OCI-LY1 (cell line): Measurements from ENCODE around the gene MYMX.

Source experiments
- H2AFZ ChIP-seq: fragments of 200-600 bp; sonication (generic), shearing (Covaris generic); 2 replicates; pipeline ENCODE4 v1.6.0; 2014; ENCODE audit warnings: antibody characterized with exemption, mild to moderate bottlenecking, low read length
- H3F3A ChIP-seq: fragments of 200-600 bp; sonication (generic), shearing (Covaris generic); 2 replicates; pipeline ENCODE4 v1.6.0; 2014; ENCODE audit warnings: mild to moderate bottlenecking, antibody characterized with exemption, low read length, moderate library complexity; ENCODE audit not compliant: insufficient read depth
- H3K27ac ChIP-seq: fragments of 200-600 bp; sonication (generic); 2 replicates; pipeline ENCODE4 v1.5.1; 2014; ENCODE audit warnings: low read length, mixed run types, mild to moderate bottlenecking, low read depth; ENCODE audit not compliant: poor library complexity, severe bottlenecking
- H3K27me3 ChIP-seq: fragments of 200-600 bp; sonication (generic); 2 replicates; pipeline ENCODE4 v1.6.0; 2014; ENCODE audit warnings: antibody characterized with exemption, mild to moderate bottlenecking, low read length, moderate library complexity; ENCODE audit not compliant: insufficient read depth
- H3K36me3 ChIP-seq: fragments of 200-600 bp; sonication (generic); 2 replicates; pipeline ENCODE4 v1.6.1; 2014; ENCODE audit warnings: mild to moderate bottlenecking, antibody characterized with exemption, low read length, moderate library complexity, mixed read lengths; ENCODE audit not compliant: insufficient read depth
- H3K4me1 ChIP-seq: fragments of 200-600 bp; sonication (generic); 2 replicates; pipeline ENCODE4 v1.5.1; 2014; ENCODE audit warnings: mild to moderate bottlenecking, low read length, moderate library complexity; ENCODE audit not compliant: insufficient read depth, severe bottlenecking
- H3K4me2 ChIP-seq: fragments of 200-600 bp; sonication (generic), shearing (Covaris generic); 2 replicates; pipeline ENCODE4 v1.6.1; 2014; ENCODE audit warnings: low read length
- H3K4me3 ChIP-seq: fragments of 200-600 bp; sonication (generic); 2 replicates; pipeline ENCODE4 v1.5.1; 2014; ENCODE audit warnings: low read length, low read depth, mild to moderate bottlenecking, mixed read lengths; ENCODE audit not compliant: poor library complexity, severe bottlenecking
- H3K79me2 ChIP-seq: fragments of 200-600 bp; shearing (Covaris generic); 2 replicates; pipeline ENCODE4 v1.6.1; 2016; ENCODE audit warnings: mixed run types, low read length, mixed read lengths; ENCODE audit not compliant: insufficient read depth
- H3K9ac ChIP-seq: fragments of 200-600 bp; sonication (generic), shearing (Covaris generic); 2 replicates; pipeline ENCODE4 v1.6.1; 2014; ENCODE audit warnings: mild to moderate bottlenecking, low read length, mixed read lengths
- H3K9me2 ChIP-seq: fragments of 200-600 bp; sonication (generic), shearing (Covaris generic); 2 replicates; pipeline ENCODE4 v1.6.1; 2014; ENCODE audit warnings: low read depth, mild to moderate bottlenecking, low read length, mixed read lengths
- H3K9me3 ChIP-seq: fragments of 200-600 bp; shearing (Covaris generic); 2 replicates; pipeline ENCODE4 v1.6.1; 2014; ENCODE audit warnings: low read length, mixed read lengths
- H4K20me1 ChIP-seq: fragments of 200-600 bp; sonication (generic), shearing (Covaris generic); 2 replicates; pipeline ENCODE4 v1.6.0; 2016; ENCODE audit warnings: mild to moderate bottlenecking, low read length; ENCODE audit not compliant: insufficient read depth
- EZH2 ChIP-seq: fragments of 200-600 bp; sonication (generic), shearing (Covaris generic); IDR thresholded peaks from 2 replicates; pipeline ENCODE4 v1.8.0; 2017; ENCODE audit warnings: borderline replicate concordance, mixed run types, mild to moderate bottlenecking, antibody characterized with exemption, low read length, moderate library complexity, mixed read lengths
- TF ChIP-seq, protein P1 (sequence below): fragments of 200-600 bp; sonication (generic), shearing (Covaris generic); IDR thresholded peaks from 2 replicates; pipeline ENCODE4 v1.5.1; 2017; ENCODE audit warnings: mild to moderate bottlenecking, antibody characterized with exemption, low read length, moderate library complexity, mixed read lengths

The MYMX gene

DNA sequence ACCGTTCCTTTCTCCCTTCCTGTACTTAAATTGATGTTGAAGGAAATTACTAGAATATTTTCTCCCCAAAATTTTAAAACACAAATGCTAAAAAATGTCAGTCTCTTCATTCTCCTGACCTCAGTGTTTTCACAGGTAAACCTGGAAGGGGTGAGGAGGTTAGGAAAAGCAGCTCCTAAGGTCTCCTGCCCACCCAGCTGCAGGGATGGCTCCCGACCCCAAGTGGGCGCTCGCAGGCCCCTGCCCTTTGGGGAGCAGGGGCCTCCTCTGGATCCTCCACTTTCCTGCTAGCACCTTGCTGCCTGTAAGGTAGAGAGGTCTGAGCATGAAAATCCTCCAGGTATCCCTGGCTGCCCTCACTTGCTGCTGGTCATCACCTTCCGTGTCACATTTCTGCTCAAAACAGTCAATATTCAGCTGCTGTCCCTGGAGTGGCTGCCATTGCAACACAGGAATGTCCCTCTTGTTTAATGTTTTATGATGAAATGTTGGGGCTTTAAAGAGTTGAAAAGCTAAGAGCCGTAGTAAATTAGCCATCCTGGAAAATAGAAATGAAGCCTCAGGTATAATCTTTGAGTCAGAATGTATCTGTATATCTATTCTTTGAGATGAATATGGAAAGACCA, 19.3 kb downstream of the MYMX start:
- Histone ChIP-seq H3K4me3 (no peak overlapping the region), H4K20me1 (no peaks in the 10 kb centered on the region), H3K4me1 (peaks cover 9% of the 10 kb centered on the region), H3K79me2 (no peaks in the 10 kb centered on the region), H3K4me2 (no peak overlapping the region), H3F3A (no peaks in the 10 kb centered on the region), H3K27ac (no peak overlapping the region), H2AFZ (no peak overlapping the region), H3K27me3 (no peaks in the 10 kb centered on the region), H3K9ac (no peak overlapping the region), H3K9me3 (no peaks in the 10 kb centered on the region), H3K36me3 (peaks cover 43% of the 10 kb centered on the region), H3K9me2 (no peaks in the 10 kb centered on the region)
- TF ChIP-seq, protein P1, sequence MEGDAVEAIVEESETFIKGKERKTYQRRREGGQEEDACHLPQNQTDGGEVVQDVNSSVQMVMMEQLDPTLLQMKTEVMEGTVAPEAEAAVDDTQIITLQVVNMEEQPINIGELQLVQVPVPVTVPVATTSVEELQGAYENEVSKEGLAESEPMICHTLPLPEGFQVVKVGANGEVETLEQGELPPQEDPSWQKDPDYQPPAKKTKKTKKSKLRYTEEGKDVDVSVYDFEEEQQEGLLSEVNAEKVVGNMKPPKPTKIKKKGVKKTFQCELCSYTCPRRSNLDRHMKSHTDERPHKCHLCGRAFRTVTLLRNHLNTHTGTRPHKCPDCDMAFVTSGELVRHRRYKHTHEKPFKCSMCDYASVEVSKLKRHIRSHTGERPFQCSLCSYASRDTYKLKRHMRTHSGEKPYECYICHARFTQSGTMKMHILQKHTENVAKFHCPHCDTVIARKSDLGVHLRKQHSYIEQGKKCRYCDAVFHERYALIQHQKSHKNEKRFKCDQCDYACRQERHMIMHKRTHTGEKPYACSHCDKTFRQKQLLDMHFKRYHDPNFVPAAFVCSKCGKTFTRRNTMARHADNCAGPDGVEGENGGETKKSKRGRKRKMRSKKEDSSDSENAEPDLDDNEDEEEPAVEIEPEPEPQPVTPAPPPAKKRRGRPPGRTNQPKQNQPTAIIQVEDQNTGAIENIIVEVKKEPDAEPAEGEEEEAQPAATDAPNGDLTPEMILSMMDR, result peak; percentile 27
- TF ChIP-seq EZH2, result no peak

DNA sequence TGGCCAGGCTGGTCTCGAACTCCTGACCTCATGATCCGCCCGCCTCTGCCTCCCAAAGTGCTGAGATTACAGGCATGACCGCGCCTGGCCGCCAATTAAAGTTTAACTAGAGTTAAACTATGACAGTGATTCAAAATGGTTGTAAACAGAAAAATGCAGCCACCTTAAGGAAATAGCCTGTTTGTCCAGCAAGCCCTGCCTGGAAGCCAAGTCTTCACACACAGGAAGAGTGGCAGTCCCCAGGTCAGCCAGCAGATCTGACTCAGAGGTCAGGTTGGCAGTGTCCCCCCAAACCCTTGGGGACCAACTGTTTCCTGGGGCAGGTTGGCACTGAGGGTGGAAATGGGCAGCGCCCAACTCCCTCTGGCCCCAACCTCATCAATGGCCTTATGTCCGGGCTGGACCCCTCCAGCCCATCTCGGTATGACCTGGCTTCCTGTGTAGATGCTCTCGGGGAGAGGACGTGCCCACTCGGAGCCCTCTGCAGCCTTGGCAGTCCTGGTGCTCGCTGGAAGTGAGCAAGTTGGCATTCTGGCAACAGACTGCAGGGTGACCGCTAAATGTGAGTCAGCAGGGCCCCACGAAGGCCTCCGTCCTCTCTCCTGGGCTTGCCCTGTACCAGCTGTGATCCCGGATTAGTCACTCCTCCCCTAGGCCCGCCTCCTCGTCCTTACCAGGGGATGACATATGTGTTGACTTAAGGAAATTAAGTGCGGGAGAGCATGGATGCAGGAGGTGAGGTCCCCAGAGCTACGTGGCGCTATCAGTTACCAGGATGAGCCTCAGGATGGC, 20.5 kb downstream of the MYMX start:
- Histone ChIP-seq H3K9me3 (no peaks in the 10 kb centered on the region), H3K9ac (peak overlapping the region; percentile 57), H3K4me3 (peak overlapping the region; percentile 61), H3F3A (no peaks in the 10 kb centered on the region), H3K9me2 (no peaks in the 10 kb centered on the region), H4K20me1 (no peaks in the 10 kb centered on the region), H2AFZ (no peak overlapping the region), H3K27me3 (no peaks in the 10 kb centered on the region), H3K4me1 (peaks cover 9% of the 10 kb centered on the region), H3K4me2 (peak overlapping the region; percentile 74), H3K36me3 (peaks cover 31% of the 10 kb centered on the region), H3K27ac (no peak overlapping the region), H3K79me2 (no peaks in the 10 kb centered on the region)
- TF ChIP-seq, protein P1, result no peak
- TF ChIP-seq EZH2, result no peak

DNA sequence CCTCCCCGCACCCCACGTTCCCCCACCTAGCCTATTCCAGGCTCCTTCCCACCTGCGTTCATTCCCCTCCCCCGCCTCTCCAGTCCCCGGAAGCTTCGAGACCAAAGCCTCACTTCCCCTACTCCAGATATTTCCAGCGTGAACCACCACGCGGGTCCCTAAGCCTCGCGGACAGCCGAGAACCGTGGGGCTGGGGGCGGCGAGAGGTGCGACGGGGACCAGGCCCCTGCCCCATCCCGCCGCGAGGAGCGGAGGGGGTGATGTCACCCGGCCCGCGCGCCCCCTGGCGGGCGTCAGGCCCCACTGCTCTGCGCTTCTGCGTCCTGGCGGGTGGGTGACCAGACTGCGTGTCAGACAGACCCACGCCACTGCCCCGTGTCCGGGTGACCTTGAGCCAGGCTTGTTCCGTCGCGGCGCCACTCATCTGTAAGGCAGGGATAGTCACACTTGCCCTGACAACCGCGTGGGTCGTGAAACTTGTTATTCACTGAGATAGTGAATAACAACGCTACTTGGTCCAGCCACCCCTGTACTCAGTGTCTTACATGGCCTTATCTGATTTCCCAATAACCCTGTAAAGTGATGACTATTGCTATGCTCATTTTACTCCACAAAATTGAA, 21.2 kb downstream of the MYMX start:
- H2AFZ ChIP-seq, result no peak overlapping the region
- TF ChIP-seq EZH2, result no peak
- TF ChIP-seq, protein P1, result peak; percentile 95
- no peaks in the 10 kb centered on the region for H4K20me1 ChIP-seq

More for the DNA sequence above, 21.2 kb downstream of the MYMX start:
- H3K9me2 ChIP-seq, result no peaks in the 10 kb centered on the region
- H3K9ac ChIP-seq, result peak overlapping the region; percentile 57
- peak overlapping the region; percentile 61 for H3K4me3 ChIP-seq
- no peaks in the 10 kb centered on the region for H3K27me3 ChIP-seq
- peak overlapping the region; percentile 74 for H3K4me2 ChIP-seq
- no peaks in the 10 kb centered on the region for H3K9me3 ChIP-seq
- H3F3A ChIP-seq, result no peaks in the 10 kb centered on the region
- no peaks in the 10 kb centered on the region for H3K79me2 ChIP-seq
- H3K36me3 ChIP-seq, result peaks cover 24% of the 10 kb centered on the region
- no peak overlapping the region for H3K27ac ChIP-seq
- H3K4me1 ChIP-seq, result peaks cover 9% of the 10 kb centered on the region
